ENCODE data around the gene KRTAP2-4. TPM values are rescaled to one million over a fixed set of nuclear protein-coding genes. Genes with fewer than 3 reads are reported as not detected.

KRTAP2-4 gene
- total and polyA plus RNA-seq, 2 of the 4 experiments (the other 2 are of a cell fraction) = not detected

GRCh38 chr17:41064301-41064700 is 1.4 kb downstream of the KRTAP2-4 start:
- Histone ChIP-seq H4K20me1 (ENCODE audit: insufficient read depth, low read length) (no peaks in the 10 kb centered on the region), H2BK5ac (ENCODE audit: low read depth, low read length, poor library complexity, severe bottlenecking) (peak overlapping the region; percentile 98), H2AK9ac (replicated peaks; ENCODE audit: low read depth, low read length, poor library complexity) (no peak overlapping the region), H3K56ac (ENCODE audit: extremely low read depth, insufficient read depth, low read length) (no peak overlapping the region), H3K4me1 (ENCODE audit: control insufficient read depth, insufficient read depth, low read length) (peaks cover 16% of the 10 kb centered on the region), H3K23ac (ENCODE audit: low read depth, low read length) (no peak overlapping the region), H4K8ac (ENCODE audit: low read depth in 2 of 2, low read length in 2 of 2) (peak overlapping the region; percentile 71 to 86), H2AK5ac (ENCODE audit: low read depth, low read length) (peak overlapping the region; percentile 91; the same call in 1 of the 2 replicates), H2BK20ac (ENCODE audit: low read depth, low read length) (peak overlapping the region; percentile 98), H3K27me3 (ENCODE audit: control insufficient read depth, insufficient read depth, low read length) (no peaks in the 10 kb centered on the region), H3K14ac (replicated peaks; ENCODE audit: low read depth, low read length) (peak overlapping the region; percentile 88), H2BK15ac (ENCODE audit: low read depth, low read length) (peak overlapping the region; percentile 95; the same call in 2 of the 3 replicates), H2BK120ac (ENCODE audit: low read depth, low read length) (peak overlapping the region; percentile 97), H3K4me3 (ENCODE audit: insufficient read depth, low read depth, low read length) (no peak overlapping the region), H4K5ac (ENCODE audit: low read depth, low read length) (peak overlapping the region; percentile 67; the same call in 1 of the 2 replicates), H3K9ac (ENCODE audit: low read depth, low read length) (no peak overlapping the region), H3K36me3 (ENCODE audit: control insufficient read depth, insufficient read depth, low read length) (no peaks in the 10 kb centered on the region), H3K4ac (ENCODE audit: low read depth, low read length) (peak overlapping the region; percentile 94), H3K4me2 (ENCODE audit: low read depth, low read length) (no peak overlapping the region), H3K18ac (ENCODE audit: low read depth, low read length) (peak overlapping the region; percentile 75; the same call in 1 of the 2 replicates), H3K9me3 (ENCODE audit: control insufficient read depth, insufficient read depth, low read length) (no peaks in the 10 kb centered on the region), H4K91ac (ENCODE audit: insufficient read depth, low read depth, low read length) (peak overlapping the region; percentile 83), H3K79me1 (ENCODE audit: low read depth in 1 of 2, low read length in 2 of 2) (no peaks in the 10 kb centered on the region), H3K27ac (ENCODE audit: insufficient read depth, low read length) (no peak overlapping the region), H2AFZ (replicated peaks; ENCODE audit: low read length, poor library complexity) (no peak overlapping the region), H3K9me1 (ENCODE audit: insufficient read depth, low read length) (peaks cover 7% of the 10 kb centered on the region)
- BruUV-seq (replicated peaks) = no TSS peak
- TF ChIP-seq RAD21 (IDR thresholded peaks at IDR 0.05; ENCODE audit: low read length) (no peak), NFE2L2 (IDR thresholded peaks at IDR 0.05; ENCODE audit: low read depth, low read length) (no peak), USF2 (IDR thresholded peaks at IDR 0.05; ENCODE audit: low read depth, low read length) (no peak), RFX5 (IDR thresholded peaks at IDR 0.05; ENCODE audit: low read depth, low read length) (no peak), BHLHE40 (IDR thresholded peaks at IDR 0.05; ENCODE audit: low read depth, low read length) (no peak), MAZ (IDR thresholded peaks at IDR 0.05; ENCODE audit: borderline replicate concordance, low read depth, low read length) (no peak), SMC3 (IDR thresholded peaks at IDR 0.05; ENCODE audit: low read depth, low read length) (no peak), RCOR1 (IDR thresholded peaks at IDR 0.05; ENCODE audit: insufficient replicate concordance, low read length) (no peak)
- DNase-seq (no peak), ATAC-seq (ENCODE audit: low read depth) (no peak)
- in situ Hi-C loops (cut with MboI; ENCODE audit: low sequenced_read_pairs) (no loop called here), dilution Hi-C loops (cut with HindIII; ENCODE audit: low sequenced_read_pairs, unreplicated experiment) (no loop called here), intact Hi-C loops (cut with micrococcal nuclease) (loop anchor here (5.0 kb wide), 3 partner anchors 258 to 583 kb away; no protein-coding TSS in a partner anchor)
- POLR2A ChIA-PET (ENCODE audit: unreplicated experiment) = no interaction called here
- no CpG with 5 or more reads among the region's 1 CpG for WGBS, 2 experiments (ENCODE audit: extremely low coverage in 2 of 2, insufficient read length in 1 of 2)
- CTCF ChIA-PET = no interaction called here

All from IMR-90 (cell line).